Right cardiac atrium (tissue), 5 donors: ENCODE measurements around the gene ZNF888. TPM values are rescaled to one million over a fixed set of nuclear protein-coding genes. Genes with fewer than 3 reads are reported as not detected.
"Not testable (repeated sequence)": the region's sequence is repeated elsewhere in the genome, so short reads cannot be mapped to it uniquely, and the experiment has no call there.

Source experiments
- ATAC-seq, 2 donors: fragments of 200-7000 bp; cut with Tn5 transposase; one replicate each; pipeline versions ENCODE4 v1.8.0 to v1.9.1; 2020; ENCODE audit warnings: moderate library complexity in 2 of 2, mild to moderate bottlenecking in 1 of 2
- DNase-seq, 3 donors: peaks; one replicate each; pipeline ENCODE4 v3.0.0-alpha.2; 2020
- H3K27ac ChIP-seq: one replicate; pipeline ENCODE4 v1.5.1; 2013; ENCODE audit warnings: mild to moderate bottlenecking, low read length, control low read depth, moderate library complexity
- H3K27me3 ChIP-seq: one replicate; pipeline ENCODE4 v1.6.1; 2013; ENCODE audit not compliant: control insufficient read depth, insufficient read depth
- H3K4me1 ChIP-seq: one replicate; pipeline ENCODE4 v1.6.1; 2013; ENCODE audit warnings: low read length; ENCODE audit not compliant: control insufficient read depth, insufficient read depth
- H3K4me3 ChIP-seq: one replicate; pipeline ENCODE4 v1.5.1; 2013; ENCODE audit warnings: low read length, control low read depth
- H3K9me3 ChIP-seq: one replicate; pipeline ENCODE4 v1.6.1; 2013; ENCODE audit warnings: low read length; ENCODE audit not compliant: control insufficient read depth
- WGBS: extraction: QIAGEN DNeasy Blood & Tissue Kit; methylation state at CpG from one replicate; pipeline ENCODE4 v1.1.7; 2013; 5-methylcytosine and 5-hydroxymethylcytosine counted together
- intact Hi-C, 4 donors: fragments of 100-400 bp; cut with DNase I; formaldehyde crosslinking; loops; one replicate each; pipeline versions ENCODE4 v1.11.0 to v1.14.0; 2022 to 2023
- polyA plus RNA-seq: library from polyadenylated mRNA; stranded (reverse); fragments of 200-250 nt; gene quantifications from one replicate; pipeline ENCODE4 v1.2.3, GENCODE V29; 2013
- total RNA-seq, 4 donors: library from RNA; stranded (reverse); fragmentation: NEBNext Ultra II Directional; extraction: Animal tissue kit (Norgen Biotek cat#: 25700); gene quantifications; one replicate each; pipeline ENCODE4 v1.2.1, GENCODE V29; 2021
- donor health status: healthy with polysubstance abuse.
- donor health status: DM: no; HTN: yes; CAD: no.
- donor health status: DM: no; HTN: no; CAD: no.
- donor health status: DM: no; HTN: yes; CAD: no; lungs with severe emphysema.
- donor health status: DM: yes; HTN: yes; CAD: no.

ZNF888 gene
- total and polyA plus RNA-seq, 5 donors, result 1.00 to 1.9 (median 1.8) TPM

GRCh38 chr19:52940905-52941304 lies 17.7 kb upstream of the ZNF888 start:
- ATAC-seq, H3K27me3 ChIP-seq, H3K9me3 ChIP-seq, DNase-seq, H3K27ac ChIP-seq, intact Hi-C loops, H3K4me1 ChIP-seq, H3K4me3 ChIP-seq: not testable (repeated sequence)
- 85% methylated on average over 5 of the region's 5 CpGs for WGBS

GRCh38 chr19:52938761-52939160 lies 15.5 kb upstream of the ZNF888 start:
- Histone ChIP-seq H3K27me3 (no peaks in the 10 kb centered on the region), H3K4me3 (no peak overlapping the region), H3K27ac (no peak overlapping the region), H3K9me3 (no peaks in the 10 kb centered on the region), H3K4me1 (no peaks in the 10 kb centered on the region)
- DNase-seq, result no peak
- WGBS, result 47% methylated on average over 5 of the region's 5 CpGs
- intact Hi-C loops, result no loop called here
- ATAC-seq, result no peak

GRCh38 chr19:52936954-52937325 lies 13.7 kb upstream of the ZNF888 start:
- 86% methylated on average over 7 of the region's 7 CpGs for WGBS
- Histone ChIP-seq H3K27ac (no peak overlapping the region), H3K4me1 (no peaks in the 10 kb centered on the region), H3K4me3 (no peak overlapping the region), H3K27me3 (no peaks in the 10 kb centered on the region), H3K9me3 (no peaks in the 10 kb centered on the region)
- intact Hi-C loops, result no loop called here
- ATAC-seq, result no peak
- DNase-seq, result no peak

- intact Hi-C loops, result no loop called here
- Histone ChIP-seq H3K27me3 (no peaks in the 10 kb centered on the region), H3K9me3 (no peaks in the 10 kb centered on the region), H3K4me1 (no peaks in the 10 kb centered on the region), H3K4me3 (no peak overlapping the region), H3K27ac (no peak overlapping the region)
- 55% methylated on average over 12 of the region's 12 CpGs for WGBS
- peak in 1 of 2 donors; percentile 60 for ATAC-seq
- DNase-seq, result no peak
Measured at GRCh38 chr19:52936151-52936953, 13.1 kb upstream of the ZNF888 start.

- Histone ChIP-seq H3K27me3 (no peaks in the 10 kb centered on the region), H3K4me3 (no peak overlapping the region), H3K4me1 (no peaks in the 10 kb centered on the region), H3K27ac (no peak overlapping the region), H3K9me3 (no peaks in the 10 kb centered on the region)
- DNase-seq (no peak), ATAC-seq (no peak)
- intact Hi-C loops, result no loop called here
- 85% methylated on average over 8 of the region's 8 CpGs for WGBS
Measured at GRCh38 chr19:52935434-52935833, 12.2 kb upstream of the ZNF888 start.

- H3K4me1 ChIP-seq, H3K27me3 ChIP-seq, ATAC-seq, H3K9me3 ChIP-seq, H3K27ac ChIP-seq, H3K4me3 ChIP-seq, DNase-seq, intact Hi-C loops: not testable (repeated sequence)
- 95% methylated on average over 9 of the region's 9 CpGs for WGBS
Measured at GRCh38 chr19:52924641-52925040, 1.4 kb upstream of the ZNF888 start.

GRCh38 chr19:52923778-52924593 lies 758 bp upstream of the ZNF888 start:
- peak overlapping the region; percentile 85 for H3K4me3 ChIP-seq
- no peaks in the 10 kb centered on the region for H3K9me3 ChIP-seq
- DNase-seq (peak; percentile 63 to 76 (median 71)), ATAC-seq (peak; percentile 49 to 69)
- no peaks in the 10 kb centered on the region for H3K27me3 ChIP-seq
- peak overlapping the region; percentile 17 for H3K27ac ChIP-seq
- 43% methylated on average over 18 of the region's 18 CpGs for WGBS
- H3K4me1 ChIP-seq, result no peaks in the 10 kb centered on the region
- intact Hi-C loops, result loop anchor here in 1 of 4 donors (2.0 kb wide), 1 partner anchor 39 kb away; the partner anchor contains the start of gene ZNF816

- Histone ChIP-seq H3K27ac (no peak overlapping the region), H3K4me1 (no peaks in the 10 kb centered on the region), H3K9me3 (no peaks in the 10 kb centered on the region), H3K4me3 (no peak overlapping the region), H3K27me3 (no peaks in the 10 kb centered on the region)
- intact Hi-C loops, result no loop called here
- no peak for ATAC-seq
- no peak for DNase-seq
- WGBS, result 97% methylated on average over 5 of the region's 5 CpGs
Measured at GRCh38 chr19:52917531-52917930, 5.7 kb downstream of the ZNF888 start.

- Histone ChIP-seq H3K9me3 (no peaks in the 10 kb centered on the region), H3K27ac (no peak overlapping the region), H3K27me3 (no peaks in the 10 kb centered on the region), H3K4me1 (no peaks in the 10 kb centered on the region), H3K4me3 (no peak overlapping the region)
- 95% methylated on average over 1 of the region's 1 CpG for WGBS
- intact Hi-C loops, result no loop called here
- DNase-seq, result no peak
- ATAC-seq, result no peak
Measured at GRCh38 chr19:52910648-52911047, 12.6 kb downstream of the ZNF888 start.

- 93% methylated on average over 16 of the region's 16 CpGs for WGBS
- intact Hi-C loops, H3K4me3 ChIP-seq, H3K27ac ChIP-seq, DNase-seq, H3K9me3 ChIP-seq, ATAC-seq, H3K27me3 ChIP-seq, H3K4me1 ChIP-seq: not testable (repeated sequence)
Measured at GRCh38 chr19:52904052-52904780, 19.0 kb downstream of the ZNF888 start.

- Histone ChIP-seq H3K9me3 (no peaks in the 10 kb centered on the region), H3K4me3 (no peak overlapping the region), H3K27me3 (no peaks in the 10 kb centered on the region), H3K4me1 (no peaks in the 10 kb centered on the region), H3K27ac (no peak overlapping the region)
- 68% methylated on average over 3 of the region's 3 CpGs for whole genome bisulfite sequencing
- no peak for ATAC-seq
- no peak for DNase-seq
- intact Hi-C loops, result no loop called here
Measured at GRCh38 chr19:52901842-52902241, 21.4 kb downstream of the ZNF888 start.
